ENCODE measurements around the gene HTT.
A peak's percentile ranks its signal among the peaks of the same experiment; 100 is the strongest.

Gene HTT

GRCh38 chr4:3223956-3224748 lies 149.7 kb downstream of the HTT start:
- DNase-seq = peak; percentile 66 to 82 (median 80)

DNA sequence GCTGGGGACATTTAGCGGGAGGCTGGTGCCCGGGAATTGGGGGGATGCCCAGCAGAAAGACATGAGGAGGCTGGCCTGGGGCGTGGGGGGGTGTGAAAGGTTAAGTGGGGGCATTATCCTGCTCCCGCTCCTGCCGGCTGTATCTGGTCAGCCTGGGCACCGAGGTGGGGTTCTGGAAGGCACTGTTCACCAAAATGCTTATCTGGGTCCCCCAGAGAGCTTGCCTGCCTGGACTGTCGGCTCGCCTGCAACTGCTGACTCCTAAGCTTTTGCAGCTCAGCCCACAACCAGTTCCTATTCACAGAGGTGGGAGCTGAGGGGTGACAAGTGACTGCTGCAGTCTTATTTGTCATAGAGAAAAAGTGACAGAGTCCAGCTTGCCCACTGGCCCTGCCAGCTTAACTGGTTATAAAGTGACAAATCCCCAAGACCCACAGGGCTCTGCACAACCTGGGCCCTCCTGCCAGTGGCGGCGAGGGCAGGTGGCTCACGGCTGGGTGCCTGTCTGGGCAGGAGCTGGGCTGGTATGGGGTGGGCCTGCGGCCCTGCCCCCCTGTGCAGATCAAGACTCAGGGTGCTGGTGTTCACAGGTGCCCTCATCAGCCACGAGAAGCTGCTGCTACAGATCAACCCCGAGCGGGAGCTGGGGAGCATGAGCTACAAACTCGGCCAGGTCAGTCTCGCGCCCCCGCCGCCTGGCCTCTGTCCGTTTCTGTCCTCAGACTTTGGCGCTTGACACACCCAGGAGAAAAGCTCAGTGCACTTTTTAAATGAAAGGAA lies 150.8 kb downstream of the HTT start:
- peak in 1 of 3 donors; percentile 8 for DNase-seq

DNA sequence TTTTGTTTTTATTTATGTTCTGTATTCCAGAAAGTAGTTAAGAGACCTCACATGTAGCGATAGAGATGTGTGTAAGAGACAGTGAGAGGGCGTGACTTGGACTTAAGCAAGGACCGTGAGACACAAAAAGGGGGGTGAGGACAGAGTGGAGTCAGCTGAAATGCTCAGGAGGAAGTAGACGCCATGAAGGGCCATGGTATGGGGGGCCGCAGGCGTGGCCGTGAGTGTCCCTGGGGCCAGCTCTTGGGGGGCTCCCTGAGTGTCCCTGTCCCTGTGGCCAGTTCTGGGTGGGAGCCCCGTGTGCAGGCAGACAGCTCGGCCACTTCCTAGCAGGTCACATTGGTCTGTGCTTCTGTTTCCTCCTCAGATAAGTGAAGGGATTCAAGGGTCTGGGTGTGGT lies 151.5 kb downstream of the HTT start:
- DNase-seq = peak; percentile 79 to 85 (median 80)

- peak; percentile 76 to 87 (median 83) for DNase-seq
These were observed 152.0 kb downstream of the HTT start for GRCh38 chr4:3226467-3226866.

DNA sequence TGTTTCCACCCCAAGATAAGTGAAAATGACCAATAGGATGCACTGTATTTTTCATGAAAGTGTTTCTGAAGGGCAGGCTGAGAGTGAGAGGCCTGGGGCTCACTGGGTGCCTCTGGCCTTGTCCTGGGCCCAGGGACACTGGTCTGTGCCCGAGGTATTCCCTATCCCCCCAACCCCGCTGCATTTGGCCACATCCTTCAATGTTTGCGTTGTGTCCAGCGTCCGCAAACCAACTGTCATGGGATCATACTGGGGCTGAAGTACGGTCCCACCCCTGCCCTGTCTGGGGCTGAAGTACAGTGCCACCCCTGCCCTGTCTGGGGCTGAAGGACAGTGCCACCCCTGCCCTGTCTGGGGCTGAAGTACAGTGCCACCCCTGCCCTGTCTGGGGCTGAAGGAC lies 152.5 kb downstream of the HTT start:
- no peak for DNase-seq

GRCh38 chr4:3227878-3228675 lies 153.6 kb downstream of the HTT start:
- DNase-seq = no peak

GRCh38 chr4:3228881-3229280 lies 154.4 kb downstream of the HTT start:
- no peak for DNase-seq

DNA sequence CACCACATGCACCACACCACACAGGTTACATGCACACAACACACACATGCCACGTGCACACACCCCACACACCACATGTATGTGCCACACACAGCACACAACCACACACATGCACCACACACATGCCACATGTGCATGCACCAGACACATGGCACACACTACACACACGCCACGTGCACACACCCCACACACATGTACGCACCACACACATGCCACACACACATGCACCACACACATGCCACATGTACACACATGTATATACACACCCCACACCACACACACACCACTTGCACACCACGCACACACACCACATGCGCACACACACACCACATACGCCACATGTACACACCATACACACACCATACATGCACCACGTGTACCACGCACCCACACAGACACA lies 154.8 kb downstream of the HTT start:
- DNase-seq = no peak

GRCh38 chr4:3229964-3230363 lies 155.5 kb downstream of the HTT start:
- no peak for DNase-seq

DNA sequence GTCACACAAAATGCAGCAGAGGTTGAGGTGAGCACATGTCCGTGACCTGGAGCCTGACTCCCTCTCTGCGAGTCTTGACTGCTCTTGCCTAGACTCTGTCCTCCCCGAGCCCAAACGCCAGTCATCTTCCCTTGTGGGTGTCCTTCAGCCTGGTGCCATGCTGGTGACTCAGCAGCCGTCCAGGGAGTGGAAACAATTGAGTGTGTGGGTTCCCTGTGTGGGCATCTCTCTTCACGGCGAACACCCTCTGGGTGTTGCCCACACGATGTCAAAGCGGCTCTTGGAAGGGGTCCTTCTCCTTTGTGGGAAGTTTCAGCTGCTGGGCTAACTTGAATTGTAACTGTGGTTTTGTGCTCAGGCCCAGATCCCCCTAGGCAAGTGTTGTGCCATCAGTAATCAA lies 157.0 kb downstream of the HTT start:
- DNase-seq = peak; percentile 37 to 68 (median 40)

DNA sequence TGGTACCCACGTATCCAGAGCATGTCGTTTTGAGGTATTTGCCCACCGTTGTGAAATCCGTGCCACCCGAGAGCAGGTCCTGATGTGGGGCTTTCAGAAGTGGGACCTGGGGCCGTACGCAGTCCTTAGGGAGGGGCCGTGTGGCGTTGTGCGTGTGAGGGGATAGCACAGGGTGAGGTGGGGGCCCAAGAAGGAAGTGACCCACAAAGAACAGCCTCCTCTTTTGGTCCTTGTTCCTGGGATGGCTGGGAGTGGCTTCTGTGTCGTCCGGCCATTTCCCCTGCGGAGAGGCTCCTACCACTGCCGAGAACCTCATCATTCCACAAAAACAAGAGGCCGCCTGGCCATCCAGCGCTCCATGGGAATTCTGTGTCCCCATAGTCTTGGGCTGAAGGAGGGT lies 157.5 kb downstream of the HTT start:
- DNase-seq = no peak

DNA sequence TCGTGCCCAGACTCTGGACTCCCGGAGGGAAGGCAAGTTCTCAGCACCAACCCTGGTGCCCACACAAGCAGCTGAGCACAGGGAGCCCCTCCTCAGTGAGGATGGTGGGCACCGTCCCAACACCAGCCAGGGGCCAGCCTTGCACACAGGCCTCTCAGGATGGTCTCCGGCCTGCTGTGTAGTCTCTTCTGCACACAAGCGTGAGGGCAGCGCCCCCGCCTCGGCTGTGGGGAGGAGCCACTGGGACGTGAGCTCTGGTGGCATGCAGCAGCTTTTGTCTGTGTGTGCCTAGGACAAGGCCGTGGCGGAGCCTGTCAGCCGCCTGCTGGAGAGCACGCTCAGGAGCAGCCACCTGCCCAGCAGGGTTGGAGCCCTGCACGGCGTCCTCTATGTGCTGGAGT lies 158.4 kb downstream of the HTT start:
- DNase-seq = no peak

DNA sequence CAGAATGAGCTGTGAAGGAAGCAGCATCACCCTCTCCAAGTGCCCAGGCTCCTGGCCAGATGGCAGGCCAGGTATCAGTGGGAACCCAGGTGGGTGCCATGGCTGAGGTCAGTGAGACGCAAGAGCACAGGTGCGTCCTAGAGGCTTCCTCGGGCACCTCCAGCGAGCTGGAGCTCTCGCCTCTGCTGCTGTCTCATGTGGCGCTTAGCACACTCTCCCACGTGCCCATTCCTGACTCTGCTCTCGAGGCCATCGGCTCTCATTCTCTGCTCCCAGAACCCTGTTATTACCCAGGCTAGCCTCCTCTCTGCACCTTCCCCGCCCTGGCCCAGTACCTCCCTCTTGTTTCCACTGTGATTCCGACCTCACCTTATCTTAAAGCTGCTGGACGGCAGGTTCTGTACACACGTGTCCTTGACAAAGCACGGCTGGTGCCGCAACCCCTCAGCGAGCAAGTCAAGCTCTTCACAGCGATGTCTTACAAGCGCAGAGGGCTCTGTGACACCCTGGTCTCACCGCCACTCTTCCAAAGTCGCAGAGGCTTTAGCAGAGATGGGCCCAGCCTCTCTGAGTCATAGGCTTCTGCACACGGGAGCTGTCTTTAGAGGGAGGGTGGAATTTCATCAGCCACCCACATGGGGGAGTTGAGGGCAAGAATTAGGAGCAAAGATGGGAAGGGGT lies 159.1 kb downstream of the HTT start:
- no peak for DNase-seq

GRCh38 chr4:3234171-3235029 lies 159.9 kb downstream of the HTT start:
- no peak for DNase-seq

- no peak for DNase-seq
These were observed 160.5 kb downstream of the HTT start for GRCh38 chr4:3235030-3235345.

- no peak for DNase-seq
These were observed 161.1 kb downstream of the HTT start for GRCh38 chr4:3235581-3235980.

DNA sequence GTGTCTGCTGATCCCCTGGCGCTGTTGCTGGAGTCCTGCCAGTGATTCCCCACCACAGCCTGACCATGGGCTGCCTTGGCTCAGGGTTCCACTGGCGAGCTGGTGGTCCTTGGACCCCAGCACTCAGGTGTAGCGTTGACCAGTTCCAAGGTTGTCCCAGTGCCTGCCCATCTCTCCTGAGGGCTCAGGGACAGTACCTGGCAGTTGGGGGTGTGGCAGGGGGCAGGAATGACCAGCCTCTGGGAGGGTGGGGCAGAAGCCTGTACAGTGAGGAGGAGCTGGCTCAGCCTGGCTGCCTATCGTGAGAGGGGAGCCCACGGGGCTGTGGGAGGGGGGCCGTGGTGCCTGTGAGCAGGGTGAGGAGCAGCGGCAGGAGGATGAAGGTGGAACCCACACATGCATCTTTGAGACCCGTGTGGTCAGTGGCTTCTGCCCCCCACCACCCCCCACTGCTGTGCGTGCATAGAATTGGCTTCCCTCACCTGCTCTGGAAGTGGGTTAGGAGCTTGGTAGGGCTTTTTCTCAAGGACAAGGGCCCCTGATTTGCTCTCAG lies 161.9 kb downstream of the HTT start:
- DNase-seq = no peak

DNA sequence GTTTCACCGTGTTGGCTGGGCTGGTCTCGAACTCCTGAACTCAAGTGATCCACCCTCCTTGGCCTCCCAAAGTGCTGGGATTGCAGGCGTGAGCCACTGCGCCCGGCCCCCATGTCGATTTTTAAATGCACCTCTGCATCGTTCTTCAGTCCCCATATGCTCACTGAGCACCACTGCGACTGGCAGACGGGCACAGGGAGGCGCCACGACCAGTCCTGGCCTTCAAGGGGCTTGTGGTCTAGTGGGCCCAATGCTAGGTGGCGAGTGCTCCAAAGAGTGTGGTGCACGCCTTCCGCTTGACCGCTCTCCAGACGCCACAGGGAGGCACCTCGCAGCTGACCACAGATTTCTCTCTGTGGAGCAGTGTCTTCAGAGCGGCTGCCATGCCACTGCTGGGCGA lies 162.8 kb downstream of the HTT start:
- DNase-seq = no peak

- no peak for DNase-seq
These were observed 163.5 kb downstream of the HTT start for GRCh38 chr4:3237712-3238560.

GRCh38 chr4:3238721-3239120 lies 164.2 kb downstream of the HTT start:
- DNase-seq = no peak

DNA sequence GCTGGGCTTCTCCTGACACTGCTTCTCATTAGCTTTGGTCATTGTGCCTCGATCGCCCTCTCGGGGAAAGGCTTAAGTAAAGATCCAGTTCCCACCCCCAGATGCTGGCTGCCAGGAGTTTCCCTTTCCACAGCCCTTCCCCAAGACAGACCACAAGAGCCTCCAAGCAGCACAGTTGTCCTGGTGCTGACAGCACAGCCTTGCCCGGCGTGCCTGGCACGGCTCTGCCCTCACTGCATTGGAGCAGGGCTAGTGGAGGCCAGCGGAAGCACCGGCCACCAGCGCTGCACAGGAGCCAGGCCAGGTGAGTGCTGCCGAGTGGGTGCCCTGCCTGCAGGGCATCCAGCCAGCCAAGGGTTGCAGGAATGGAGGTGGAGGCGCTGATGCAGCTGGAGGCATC lies 164.8 kb downstream of the HTT start:
- no peak for DNase-seq
